Mononuclear cell (primary cell): ENCODE results near the gene TCF19. TPM values are rescaled to one million over a fixed set of nuclear protein-coding genes. Genes with fewer than 3 reads are reported as not detected.

ENCODE experiments used
- H3K27me3 ChIP-seq: 2 replicates; pipeline ENCODE4 v1.6.0; 2011; ENCODE audit warnings: low read length, control low read depth; ENCODE audit not compliant: insufficient read depth
- H3K4me1 ChIP-seq: 2 replicates; pipeline ENCODE4 v1.5.1; 2011; ENCODE audit warnings: mild to moderate bottlenecking, low read length, control low read depth; ENCODE audit not compliant: insufficient read depth
- H3K4me3 ChIP-seq: 2 replicates; pipeline ENCODE4 v1.5.1; 2011; ENCODE audit warnings: mild to moderate bottlenecking, low read length, moderate library complexity
- H3K9me3 ChIP-seq: 2 replicates; pipeline ENCODE4 v1.5.1; 2011; ENCODE audit warnings: low read depth, mild to moderate bottlenecking, control low read depth, low read length
- total RNA-seq: library from RNA; depleted of rRNA; stranded (reverse); fragments of >200 nt; gene quantifications from one replicate; pipeline ENCODE4 v1.2.3, GENCODE V29; 2012

Gene TCF19
- total RNA-seq: 1.9 TPM

GRCh38 chr6:31158140-31158862 lies at the start of gene TCF19:
TCF19 (plus strand) TSS chr6:31158589; CDS start chr6:31159470, 881 bp downstream.
- Histone ChIP-seq H3K9me3 (no peaks in the 10 kb centered on the region), H3K4me3 (peak within 1 kb of the TSS; percentile 67), H3K27me3 (no peaks in the 10 kb centered on the region), H3K4me1 (peaks cover 18% of the 10 kb centered on the region)

- no peaks in the 10 kb centered on the region for H3K9me3 ChIP-seq
- H3K27me3 ChIP-seq: no peaks in the 10 kb centered on the region
- H3K4me1 ChIP-seq: peaks cover 4% of the 10 kb centered on the region
- no peak overlapping the region for H3K4me3 ChIP-seq
Observed at GRCh38 chr6:31110825-31111582, 47.4 kb upstream of the TCF19 start.

GRCh38 chr6:31111712-31112111 lies 46.7 kb upstream of the TCF19 start:
- peaks cover 4% of the 10 kb centered on the region for H3K4me1 ChIP-seq
- no peaks in the 10 kb centered on the region for H3K9me3 ChIP-seq
- H3K4me3 ChIP-seq: no peak overlapping the region
- H3K27me3 ChIP-seq: no peaks in the 10 kb centered on the region

GRCh38 chr6:31112478-31112877 lies 45.9 kb upstream of the TCF19 start, which contains the start of gene C6orf15:
C6orf15 (minus strand) TSS chr6:31112575; CDS start chr6:31112555, 20 bp downstream.
- Histone ChIP-seq H3K4me1 (peaks cover 4% of the 10 kb centered on the region), H3K27me3 (no peaks in the 10 kb centered on the region), H3K4me3 (no peak within 1 kb of the TSS), H3K9me3 (no peaks in the 10 kb centered on the region)

GRCh38 chr6:31113861-31114540 lies 44.4 kb upstream of the TCF19 start:
- Histone ChIP-seq H3K4me1 (no peaks in the 10 kb centered on the region), H3K9me3 (no peaks in the 10 kb centered on the region), H3K27me3 (no peaks in the 10 kb centered on the region), H3K4me3 (no peak overlapping the region)

GRCh38 chr6:31114541-31114878 lies 43.9 kb upstream of the TCF19 start, which contains the start of gene PSORS1C1:
PSORS1C1 (plus strand) TSS chr6:31114800; CDS start chr6:31129633, 14,833 bp downstream.
- Histone ChIP-seq H3K4me3 (no peak within 1 kb of the TSS), H3K27me3 (no peaks in the 10 kb centered on the region), H3K4me1 (no peaks in the 10 kb centered on the region), H3K9me3 (no peaks in the 10 kb centered on the region)

- Histone ChIP-seq H3K4me1 (no peaks in the 10 kb centered on the region), H3K27me3 (no peaks in the 10 kb centered on the region), H3K9me3 (no peaks in the 10 kb centered on the region), H3K4me3 (no peak overlapping the region)
Observed at GRCh38 chr6:31114970-31115849, 43.2 kb upstream of the TCF19 start.

- Histone ChIP-seq H3K27me3 (no peaks in the 10 kb centered on the region), H3K4me1 (no peaks in the 10 kb centered on the region)
Observed at GRCh38 chr6:31115941-31116560, 42.3 kb upstream of the TCF19 start.

GRCh38 chr6:31116661-31117385 lies 41.6 kb upstream of the TCF19 start:
- no peaks in the 10 kb centered on the region for H3K27me3 ChIP-seq
- no peaks in the 10 kb centered on the region for H3K4me1 ChIP-seq
- H3K4me3 ChIP-seq: no peak overlapping the region
- H3K9me3 ChIP-seq: no peaks in the 10 kb centered on the region

More at GRCh38 chr6:31115941-31116560, 42.3 kb upstream of the TCF19 start:
- H3K9me3 ChIP-seq: no peaks in the 10 kb centered on the region
- no peak overlapping the region for H3K4me3 ChIP-seq

GRCh38 chr6:31118178-31118577 lies 40.2 kb upstream of the TCF19 start:
- H3K4me1 ChIP-seq: no peaks in the 10 kb centered on the region
- H3K27me3 ChIP-seq: no peaks in the 10 kb centered on the region
- H3K9me3 ChIP-seq: no peaks in the 10 kb centered on the region
- H3K4me3 ChIP-seq: no peak overlapping the region

- H3K4me3 ChIP-seq: no peak within 1 kb of the TSS
Observed at GRCh38 chr6:31120151-31120915, 38.1 kb upstream of the TCF19 start, which contains the start of gene CDSN. CDSN (minus strand) TSS chr6:31120446; CDS start chr6:31120419, 27 bp downstream.

GRCh38 chr6:31121131-31121790 lies 37.1 kb upstream of the TCF19 start:
- H3K4me3 ChIP-seq: no peak overlapping the region
- no peaks in the 10 kb centered on the region for H3K27me3 ChIP-seq
- H3K9me3 ChIP-seq: no peaks in the 10 kb centered on the region
- H3K4me1 ChIP-seq: no peaks in the 10 kb centered on the region

More at GRCh38 chr6:31120151-31120915, 38.1 kb upstream of the TCF19 start, which contains the start of gene CDSN:
- H3K4me1 ChIP-seq: no peaks in the 10 kb centered on the region
- H3K9me3 ChIP-seq: no peaks in the 10 kb centered on the region
- H3K27me3 ChIP-seq: no peaks in the 10 kb centered on the region
